ENCODE data around the gene TSBP1. TPM values are rescaled to one million over a fixed set of nuclear protein-coding genes. Genes with fewer than 3 reads are reported as not detected.
A peak's percentile ranks its signal among the peaks of the same experiment; 100 is the strongest.

TSBP1 gene
- total RNA-seq = not detected

GRCh38 chr6:32371803-32372202, at the start of gene TSBP1:
TSS of gene TSBP1 (minus strand) at chr6:32371903. CDS start at chr6:32371706, 197 bp downstream.
- TF ChIP-seq, protein P1, sequence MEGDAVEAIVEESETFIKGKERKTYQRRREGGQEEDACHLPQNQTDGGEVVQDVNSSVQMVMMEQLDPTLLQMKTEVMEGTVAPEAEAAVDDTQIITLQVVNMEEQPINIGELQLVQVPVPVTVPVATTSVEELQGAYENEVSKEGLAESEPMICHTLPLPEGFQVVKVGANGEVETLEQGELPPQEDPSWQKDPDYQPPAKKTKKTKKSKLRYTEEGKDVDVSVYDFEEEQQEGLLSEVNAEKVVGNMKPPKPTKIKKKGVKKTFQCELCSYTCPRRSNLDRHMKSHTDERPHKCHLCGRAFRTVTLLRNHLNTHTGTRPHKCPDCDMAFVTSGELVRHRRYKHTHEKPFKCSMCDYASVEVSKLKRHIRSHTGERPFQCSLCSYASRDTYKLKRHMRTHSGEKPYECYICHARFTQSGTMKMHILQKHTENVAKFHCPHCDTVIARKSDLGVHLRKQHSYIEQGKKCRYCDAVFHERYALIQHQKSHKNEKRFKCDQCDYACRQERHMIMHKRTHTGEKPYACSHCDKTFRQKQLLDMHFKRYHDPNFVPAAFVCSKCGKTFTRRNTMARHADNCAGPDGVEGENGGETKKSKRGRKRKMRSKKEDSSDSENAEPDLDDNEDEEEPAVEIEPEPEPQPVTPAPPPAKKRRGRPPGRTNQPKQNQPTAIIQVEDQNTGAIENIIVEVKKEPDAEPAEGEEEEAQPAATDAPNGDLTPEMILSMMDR (IDR thresholded peaks at IDR 0.05) = no peak
- no peak for TF ChIP-seq POLR2A (IDR thresholded peaks at IDR 0.05)

GRCh38 chr6:32416036-32416435, 44.3 kb upstream of the TSBP1 start:
- TF ChIP-seq, protein P1 (IDR thresholded peaks at IDR 0.05) = no peak
- TF ChIP-seq POLR2A (IDR thresholded peaks at IDR 0.05) = no peak
- H3K9me3 ChIP-seq = no peaks in the 10 kb centered on the region
- no peak for DNase-seq
- H3K4me3 ChIP-seq (replicated peaks in 1 of 3) = no peak overlapping the region
- H3K27ac ChIP-seq = no peak overlapping the region
- 69 to 90% methylated on average over 3 of the region's 3 CpGs for WGBS, 2 donors
- intact Hi-C loops (cut with DNase I) = no loop called here
- no peaks in the 10 kb centered on the region for H3K36me3 ChIP-seq
- no peaks in the 10 kb centered on the region for H3K27me3 ChIP-seq
- no peaks in the 10 kb centered on the region for H3K4me1 ChIP-seq

More at GRCh38 chr6:32371803-32372202, at the start of gene TSBP1:
- no peak within 1 kb of the TSS for H3K4me3 ChIP-seq (replicated peaks in 1 of 3)
- intact Hi-C loops (cut with DNase I) = no loop called here
- H3K4me1 ChIP-seq = no peaks in the 10 kb centered on the region
- no peaks in the 10 kb centered on the region for H3K9me3 ChIP-seq
- no peak for DNase-seq
- no peak within 1 kb of the TSS for H3K27ac ChIP-seq
- H3K36me3 ChIP-seq = no peaks in the 10 kb centered on the region
- H3K27me3 ChIP-seq = no peaks in the 10 kb centered on the region

DNA sequence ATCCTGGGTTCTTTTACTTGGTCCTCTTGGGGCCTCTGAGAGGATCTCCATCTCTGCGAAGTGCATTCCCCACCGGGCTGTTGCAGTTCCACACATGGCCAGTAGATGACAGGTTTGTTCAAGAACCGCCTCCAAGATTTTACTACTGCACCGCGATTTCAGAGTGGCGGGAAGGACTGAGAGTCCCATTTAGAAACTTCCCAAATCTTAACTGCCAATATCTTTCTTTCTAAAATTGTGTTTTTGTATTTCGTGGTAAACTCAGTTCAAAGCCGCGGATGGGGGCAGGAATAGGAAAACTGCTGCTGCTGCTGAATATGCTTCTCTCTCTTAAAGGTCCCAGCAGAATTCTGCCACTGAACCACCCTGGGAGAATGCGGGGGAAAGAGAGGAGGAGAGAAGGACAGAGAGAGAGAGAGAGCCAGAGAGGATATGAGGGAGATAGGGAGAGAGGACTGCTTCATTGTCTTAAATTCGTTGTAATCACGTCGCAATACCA, 43.9 kb upstream of the TSBP1 start:
- H3K4me1 ChIP-seq = no peaks in the 10 kb centered on the region
- no peaks in the 10 kb centered on the region for H3K27me3 ChIP-seq
- WGBS, 2 donors = 8 to 10% methylated on average over 13 of the region's 13 CpGs
- H3K27ac ChIP-seq = no peak overlapping the region
- no peak overlapping the region for H3K4me3 ChIP-seq (replicated peaks in 1 of 3)
- intact Hi-C loops (cut with DNase I) = no loop called here
- peak; percentile 71 to 79 for DNase-seq
- no peaks in the 10 kb centered on the region for H3K9me3 ChIP-seq
- no peaks in the 10 kb centered on the region for H3K36me3 ChIP-seq
- TF ChIP-seq, protein P1 (IDR thresholded peaks at IDR 0.05) = peak; percentile 88 to 99 (median 96)
- no peak for TF ChIP-seq POLR2A (IDR thresholded peaks at IDR 0.05)

DNA sequence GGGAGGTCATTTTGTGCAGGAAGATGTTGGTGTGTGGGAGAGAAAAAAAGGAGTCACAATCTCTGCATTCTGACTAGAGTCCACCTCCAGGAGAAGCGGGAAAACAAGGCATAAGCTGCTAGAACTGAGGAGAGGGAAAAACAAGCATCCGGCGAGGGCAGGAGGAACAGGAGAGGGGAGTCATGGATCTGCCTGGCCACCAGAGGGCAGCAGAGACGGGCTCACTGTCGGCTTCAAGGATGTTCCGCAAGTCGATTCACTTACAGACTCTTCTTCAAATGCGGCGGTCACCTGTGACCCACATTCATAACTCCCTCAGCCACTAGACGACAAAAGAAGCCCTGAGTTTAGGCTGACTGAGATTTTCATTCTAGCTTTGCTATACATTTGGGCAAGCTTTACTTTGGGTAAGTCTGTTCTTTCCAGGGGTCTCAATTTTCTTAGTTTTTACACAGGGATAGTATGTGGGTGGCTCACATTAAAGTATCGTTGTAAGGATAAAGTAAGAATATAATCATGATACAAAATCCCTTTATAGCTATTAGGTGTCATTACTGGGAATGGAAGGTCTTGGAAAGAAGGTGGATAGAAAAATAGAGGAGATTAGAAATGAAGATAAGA, 41.8 kb upstream of the TSBP1 start:
- Histone ChIP-seq H3K36me3 (no peaks in the 10 kb centered on the region), H3K4me1 (no peaks in the 10 kb centered on the region), H3K9me3 (no peaks in the 10 kb centered on the region), H3K27ac (no peak overlapping the region), H3K4me3 (replicated peaks in 1 of 3) (no peak overlapping the region), H3K27me3 (no peaks in the 10 kb centered on the region)
- WGBS, 2 donors = 9 to 10% methylated on average over 11 of the region's 11 CpGs
- TF ChIP-seq, protein P1 (IDR thresholded peaks at IDR 0.05) = peak; percentile 79 to 97 (median 88)
- TF ChIP-seq POLR2A (IDR thresholded peaks at IDR 0.05) = no peak
- intact Hi-C loops (cut with DNase I) = loop anchor here (5.0 kb wide), 2 partner anchors 284 to 384 kb away; no protein-coding TSS in a partner anchor
- peak; percentile 69 to 74 for DNase-seq

DNA sequence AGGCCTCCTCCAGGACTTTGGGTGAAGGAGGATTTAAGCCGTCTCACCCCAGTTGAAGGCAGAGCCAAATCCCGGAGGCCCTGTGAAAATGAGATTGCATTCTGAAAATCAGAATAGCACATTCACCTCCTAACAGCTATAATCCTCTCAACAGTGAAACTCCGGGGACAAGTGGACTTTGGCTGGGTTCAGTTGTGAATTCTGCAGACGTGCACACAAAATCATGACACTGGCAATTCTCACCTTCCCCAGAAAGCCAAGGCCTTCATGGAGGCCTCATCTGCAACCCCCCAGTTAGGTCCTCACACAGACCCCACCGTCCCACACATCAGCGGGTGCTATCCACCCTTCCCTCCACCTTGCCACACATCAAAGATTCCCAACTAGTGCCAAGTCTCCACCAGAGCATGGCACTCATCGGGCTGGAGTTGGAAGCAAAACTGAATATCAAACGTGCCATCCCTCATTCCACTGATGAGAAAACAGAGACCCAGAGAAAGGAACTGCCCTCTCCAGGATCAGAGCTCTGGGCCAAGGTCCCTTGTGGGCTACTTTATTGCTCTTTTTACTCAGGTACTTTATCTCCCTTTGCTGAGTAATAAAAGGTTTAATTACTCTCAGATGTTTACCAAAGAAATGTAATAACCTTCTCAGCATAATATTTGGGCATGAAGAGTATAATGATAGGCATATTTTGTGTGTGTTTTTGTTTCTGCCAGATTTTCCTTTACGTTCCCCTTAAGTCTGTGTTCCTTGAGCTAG, 40.0 kb upstream of the TSBP1 start:
- Histone ChIP-seq H3K9me3 (no peaks in the 10 kb centered on the region), H3K27ac (no peak overlapping the region), H3K4me3 (replicated peaks in 1 of 3) (no peak overlapping the region), H3K27me3 (no peaks in the 10 kb centered on the region), H3K36me3 (no peaks in the 10 kb centered on the region), H3K4me1 (no peaks in the 10 kb centered on the region)
- intact Hi-C loops (cut with DNase I) = loop anchor here (5.0 kb wide), 2 partner anchors 286 to 386 kb away; no protein-coding TSS in a partner anchor
- DNase-seq = no peak
- WGBS, 2 donors = 69 to 77% methylated on average over 9 of the region's 9 CpGs
- TF ChIP-seq, protein P1 (IDR thresholded peaks at IDR 0.05) = no peak
- TF ChIP-seq POLR2A (IDR thresholded peaks at IDR 0.05) = no peak
